ENCODE data around the gene IL23R.
A peak's percentile ranks its signal among the peaks of the same experiment; 100 is the strongest.
"Not testable (repeated sequence)": the region's sequence is repeated elsewhere in the genome, so short reads cannot be mapped to it uniquely, and the experiment has no call there.

Gene IL23R, protein sequence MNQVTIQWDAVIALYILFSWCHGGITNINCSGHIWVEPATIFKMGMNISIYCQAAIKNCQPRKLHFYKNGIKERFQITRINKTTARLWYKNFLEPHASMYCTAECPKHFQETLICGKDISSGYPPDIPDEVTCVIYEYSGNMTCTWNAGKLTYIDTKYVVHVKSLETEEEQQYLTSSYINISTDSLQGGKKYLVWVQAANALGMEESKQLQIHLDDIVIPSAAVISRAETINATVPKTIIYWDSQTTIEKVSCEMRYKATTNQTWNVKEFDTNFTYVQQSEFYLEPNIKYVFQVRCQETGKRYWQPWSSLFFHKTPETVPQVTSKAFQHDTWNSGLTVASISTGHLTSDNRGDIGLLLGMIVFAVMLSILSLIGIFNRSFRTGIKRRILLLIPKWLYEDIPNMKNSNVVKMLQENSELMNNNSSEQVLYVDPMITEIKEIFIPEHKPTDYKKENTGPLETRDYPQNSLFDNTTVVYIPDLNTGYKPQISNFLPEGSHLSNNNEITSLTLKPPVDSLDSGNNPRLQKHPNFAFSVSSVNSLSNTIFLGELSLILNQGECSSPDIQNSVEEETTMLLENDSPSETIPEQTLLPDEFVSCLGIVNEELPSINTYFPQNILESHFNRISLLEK

DNA sequence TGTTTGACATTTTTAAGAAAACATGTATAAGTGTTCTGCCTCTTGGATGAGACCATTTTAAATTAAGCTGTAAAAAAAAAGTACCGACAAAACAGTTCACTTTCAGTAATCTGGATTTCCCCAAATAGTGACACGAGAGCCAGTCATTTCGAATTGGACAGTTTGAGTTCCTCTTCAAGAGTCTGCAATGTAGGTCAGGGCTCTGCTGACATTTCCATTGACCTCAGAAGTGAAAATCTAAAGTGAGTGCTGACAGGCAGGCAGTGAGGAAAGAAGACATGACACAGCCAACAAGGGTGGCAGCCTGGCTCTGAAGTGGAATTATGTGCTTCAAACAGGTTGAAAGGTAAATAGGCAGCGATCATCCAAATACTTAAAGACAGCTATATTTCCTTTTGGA lies at the start of gene IL23R:
TSS of gene IL23R (plus strand) at position 259 of the 400 bp plus-strand sequence. CDS start 1,667 bp downstream, outside the sequence.
- H3K4me3 ChIP-seq (ENCODE audit: low read depth, low read length): no peak within 1 kb of the TSS

DNA sequence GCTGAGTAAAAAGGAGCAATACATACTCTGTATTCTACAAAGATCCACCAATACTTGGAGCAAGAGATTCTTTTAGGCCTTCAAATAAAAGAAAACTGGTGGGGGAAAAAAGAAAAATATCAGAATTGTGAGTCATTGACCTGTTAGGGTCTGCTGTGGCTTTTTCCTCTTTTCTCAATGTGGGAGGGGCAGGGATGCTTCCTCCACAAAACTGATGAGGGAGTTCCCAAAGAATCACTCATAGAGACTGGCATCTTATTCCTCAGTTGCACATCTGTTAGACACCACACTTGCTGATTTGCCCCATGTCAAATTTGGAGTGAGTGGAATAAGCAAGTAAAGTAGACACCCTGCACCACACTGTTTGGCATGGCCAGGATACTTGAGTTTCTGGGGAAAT lies 48.1 kb upstream of the IL23R start:
- H3K4me3 ChIP-seq (ENCODE audit: low read depth, low read length): no peak overlapping the region

DNA sequence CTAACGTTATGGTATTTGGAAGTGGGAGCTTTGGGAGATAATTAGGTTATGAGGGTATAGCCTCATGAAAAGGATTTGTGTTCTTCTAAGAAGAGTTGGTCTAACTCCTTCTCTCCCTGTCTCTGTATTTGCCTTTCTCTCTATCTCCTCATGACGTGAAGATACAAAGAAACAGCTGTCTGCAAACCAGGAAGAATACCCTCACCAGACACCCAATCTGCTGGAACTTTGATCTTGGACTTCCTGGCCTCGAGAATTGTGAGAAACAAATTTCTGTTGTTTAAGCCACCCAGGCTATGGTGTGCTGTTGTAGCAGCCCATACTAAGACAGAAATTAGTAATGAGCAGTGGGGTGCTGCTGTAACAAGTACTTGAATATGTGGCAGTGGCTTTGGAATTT lies 47.6 kb upstream of the IL23R start:
- H3K4me3 ChIP-seq (ENCODE audit: low read depth, low read length): no peak overlapping the region

DNA sequence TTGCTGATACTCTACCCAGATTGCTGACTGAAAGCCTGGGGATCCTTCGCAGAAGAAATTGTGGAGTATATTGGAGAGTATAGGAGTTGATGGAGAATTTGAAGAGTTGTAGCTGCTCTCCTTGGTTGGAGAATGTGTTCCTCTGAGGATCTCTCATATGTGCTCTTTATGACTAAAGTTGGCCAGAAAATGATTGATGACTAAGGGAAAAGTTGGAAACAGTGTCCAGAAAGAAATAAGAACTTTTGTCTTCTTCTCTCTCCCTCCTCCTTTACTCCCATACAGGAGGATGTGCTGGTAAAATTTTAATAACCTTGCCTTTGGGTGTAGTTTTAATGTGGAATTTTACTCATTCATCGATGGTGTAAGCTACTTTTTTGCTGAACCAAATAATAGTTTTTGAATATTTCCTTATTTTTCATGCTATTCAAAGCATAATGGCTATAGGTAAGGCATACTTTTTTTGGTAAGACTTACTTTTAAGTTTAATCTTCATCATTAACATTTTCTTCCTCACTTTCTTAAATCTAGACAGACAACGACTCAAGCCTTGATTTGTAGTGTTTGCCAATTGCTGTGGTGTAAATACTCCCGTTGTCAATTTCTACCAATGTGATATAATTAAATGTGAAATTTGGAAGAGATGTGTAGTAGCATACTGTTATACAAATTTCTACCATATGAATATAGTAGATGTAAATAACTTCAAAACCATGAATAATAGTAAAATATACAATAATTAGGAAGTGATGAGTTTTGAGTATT lies 45.2 kb upstream of the IL23R start:
- no peak overlapping the region for H3K4me3 ChIP-seq (ENCODE audit: low read depth, low read length)

DNA sequence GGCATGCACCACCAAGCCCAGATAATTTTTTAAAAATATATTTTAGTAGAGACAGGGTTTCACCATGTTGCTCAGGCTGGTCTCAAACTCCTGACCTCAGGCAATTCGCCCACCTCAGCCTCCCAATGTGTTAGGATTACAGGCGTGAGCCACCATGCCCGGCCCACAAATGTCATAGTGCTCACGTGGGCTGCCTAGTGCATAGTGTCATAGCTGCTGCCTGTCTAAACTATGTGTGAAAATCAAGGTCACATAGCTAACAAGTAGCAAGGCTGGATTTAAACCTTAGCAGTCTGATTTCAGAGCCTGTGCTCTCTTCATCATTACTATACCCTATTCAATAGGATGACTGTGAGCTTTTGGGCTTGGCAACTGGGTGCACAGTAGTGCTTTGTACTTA lies 41.8 kb upstream of the IL23R start:
- H3K4me3 ChIP-seq (ENCODE audit: low read depth, low read length): no peak overlapping the region

DNA sequence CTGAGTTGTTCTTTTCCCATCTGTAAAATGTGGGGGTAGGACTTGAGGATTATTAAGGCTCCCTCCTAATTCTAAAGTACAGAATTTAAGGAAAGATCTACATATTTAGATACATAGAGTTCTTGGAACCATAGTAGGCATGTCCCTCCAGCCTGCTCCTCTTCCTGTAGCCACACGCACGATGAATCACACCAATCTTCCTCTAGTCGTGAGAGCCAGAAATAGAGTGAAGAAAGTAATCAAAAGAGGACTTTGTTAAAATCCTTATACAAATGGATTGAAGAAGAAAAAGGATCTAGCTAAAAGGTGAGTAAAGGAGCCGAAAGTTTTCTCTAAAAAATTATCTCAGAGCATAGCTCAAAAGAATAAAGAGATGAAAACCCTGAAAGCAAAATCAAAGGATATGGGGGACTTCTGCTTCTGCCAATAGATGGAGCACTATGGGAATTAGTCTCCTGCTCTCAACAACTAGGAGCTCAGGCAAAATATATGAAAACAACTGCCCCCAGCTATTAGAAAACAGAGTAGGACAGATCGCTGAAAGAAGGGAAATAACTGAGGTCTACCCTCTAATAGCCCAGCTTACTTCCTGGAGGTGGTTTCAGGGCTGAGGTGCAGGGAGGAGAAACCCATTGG lies 40.0 kb upstream of the IL23R start:
- H3K4me3 ChIP-seq (ENCODE audit: low read depth, low read length): no peak overlapping the region

DNA sequence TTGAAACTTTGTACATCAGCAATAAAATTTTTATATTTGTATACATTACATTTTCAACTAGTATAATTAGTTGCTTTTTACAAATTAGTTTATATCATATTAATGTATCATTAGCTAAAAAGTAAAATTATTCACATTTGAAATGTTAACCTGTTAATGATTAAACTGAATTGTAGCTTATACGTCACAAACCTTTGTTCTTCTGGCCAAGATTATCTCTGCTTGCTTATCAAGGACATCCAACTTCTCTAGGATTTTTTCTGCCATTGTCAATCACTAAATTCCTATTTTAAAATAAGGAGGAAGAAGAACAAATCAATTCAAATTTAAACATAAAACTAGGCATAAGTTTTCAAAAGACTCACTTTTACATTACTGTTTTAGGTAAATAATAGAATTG lies 39.3 kb upstream of the IL23R start:
- no peak overlapping the region for H3K4me3 ChIP-seq (ENCODE audit: low read depth, low read length)

DNA sequence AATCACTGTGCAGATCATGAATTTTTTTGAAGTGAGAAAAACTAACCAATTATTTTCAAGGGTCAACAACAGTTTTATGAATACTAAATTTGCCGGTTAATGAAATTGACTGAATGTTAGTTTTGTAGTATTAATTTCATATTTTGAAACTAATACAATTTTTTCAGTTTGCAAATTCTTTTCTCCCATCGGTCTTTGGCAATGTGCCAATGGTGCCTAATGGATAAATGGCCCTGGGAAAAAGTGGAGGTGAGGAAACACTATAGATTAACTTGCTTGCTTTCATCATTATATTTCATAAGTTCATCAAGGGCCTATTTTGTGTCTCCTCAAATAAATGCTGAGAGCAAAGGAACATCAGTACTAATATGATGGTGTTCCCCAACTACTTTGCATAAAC lies 35.6 kb upstream of the IL23R start:
- H3K4me3 ChIP-seq (ENCODE audit: low read depth, low read length): no peak overlapping the region

DNA sequence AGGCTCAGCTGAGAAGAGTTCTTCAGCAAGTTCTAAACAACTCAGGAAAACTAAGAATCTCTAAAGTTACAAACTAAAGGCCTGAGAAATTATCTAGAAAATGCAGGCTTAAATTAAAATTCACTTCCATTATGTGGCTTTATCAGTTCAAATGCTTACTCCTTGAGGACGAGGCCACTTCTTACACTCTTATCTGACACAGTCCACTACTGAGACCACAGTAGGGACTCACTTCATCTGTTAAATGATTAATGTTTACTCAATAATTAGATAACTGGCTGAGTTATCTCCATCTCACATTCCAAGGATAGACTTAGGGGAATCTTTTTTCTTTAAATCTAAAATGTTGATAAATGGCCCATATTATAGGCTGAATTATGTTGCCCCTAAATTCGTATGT lies 33.1 kb upstream of the IL23R start:
- H3K4me3 ChIP-seq (ENCODE audit: low read depth, low read length): no peak overlapping the region

DNA sequence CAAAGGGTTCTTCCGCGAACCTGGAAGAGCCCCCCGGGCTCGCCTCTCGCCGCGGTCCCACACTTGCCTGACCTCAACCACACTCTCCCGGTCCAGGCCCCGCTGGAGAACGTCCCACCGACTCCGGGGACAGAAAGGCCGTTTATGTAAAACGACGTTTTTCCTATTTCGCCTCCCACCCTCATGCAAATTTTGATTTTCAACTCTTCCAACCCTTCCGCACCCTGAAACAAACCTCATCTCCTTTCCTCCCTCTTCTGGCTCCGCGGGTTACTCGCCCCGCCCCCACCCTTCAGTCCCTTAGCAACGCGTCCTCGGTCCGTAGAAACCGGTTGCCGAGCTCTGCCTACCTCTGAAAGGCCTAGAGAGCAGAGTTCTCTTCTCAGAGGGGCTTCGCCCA lies 31.6 kb upstream of the IL23R start, which contains the start of gene C1orf141:
TSS of gene C1orf141 (minus strand) at position 276 of the 400 bp plus-strand sequence. CDS start 7,730 bp downstream, outside the sequence.
- H3K4me3 ChIP-seq (ENCODE audit: low read depth, low read length): peak within 1 kb of the TSS; percentile 33

DNA sequence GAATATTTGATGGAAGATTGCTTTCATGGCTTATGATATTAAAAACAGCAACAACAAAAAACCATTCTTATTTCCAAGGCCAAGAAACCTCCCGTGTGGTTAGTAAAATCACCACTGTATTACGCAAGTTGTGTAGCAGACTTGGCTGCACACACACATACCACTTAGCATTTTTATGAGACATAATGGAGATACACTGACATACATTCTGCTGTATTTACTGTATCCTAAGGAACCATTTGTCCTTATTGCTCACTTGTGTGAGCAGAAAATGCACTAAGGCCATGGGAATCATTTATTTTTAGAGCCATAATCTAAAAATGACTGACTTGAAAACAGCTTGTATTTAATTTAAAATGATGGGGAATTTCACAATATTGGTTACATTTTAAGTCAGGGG lies 30.9 kb upstream of the IL23R start:
- H3K4me3 ChIP-seq (ENCODE audit: low read depth, low read length): no peak overlapping the region

DNA sequence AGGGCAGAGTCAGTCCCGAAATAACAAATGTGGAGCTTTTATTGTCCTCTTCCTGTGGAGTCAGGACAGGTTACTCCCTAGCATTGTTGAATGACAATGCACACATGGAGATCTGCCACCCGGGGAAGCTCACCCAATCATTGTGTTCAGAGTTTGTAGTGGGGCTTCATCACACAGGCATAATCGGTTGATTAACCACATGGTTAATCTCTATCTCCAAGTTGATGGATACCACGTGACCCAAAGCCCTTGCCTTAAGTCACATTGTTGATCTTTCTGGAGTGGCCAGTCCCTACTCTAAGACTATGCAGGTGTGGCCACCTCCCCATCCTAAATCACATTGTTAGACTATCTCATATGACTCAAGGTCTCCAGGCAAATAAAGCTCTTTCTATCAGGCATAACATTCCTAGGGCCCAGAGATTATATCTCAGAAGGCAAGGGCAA lies 28.9 kb upstream of the IL23R start:
- no peak overlapping the region for H3K4me3 ChIP-seq (ENCODE audit: low read depth, low read length)

DNA sequence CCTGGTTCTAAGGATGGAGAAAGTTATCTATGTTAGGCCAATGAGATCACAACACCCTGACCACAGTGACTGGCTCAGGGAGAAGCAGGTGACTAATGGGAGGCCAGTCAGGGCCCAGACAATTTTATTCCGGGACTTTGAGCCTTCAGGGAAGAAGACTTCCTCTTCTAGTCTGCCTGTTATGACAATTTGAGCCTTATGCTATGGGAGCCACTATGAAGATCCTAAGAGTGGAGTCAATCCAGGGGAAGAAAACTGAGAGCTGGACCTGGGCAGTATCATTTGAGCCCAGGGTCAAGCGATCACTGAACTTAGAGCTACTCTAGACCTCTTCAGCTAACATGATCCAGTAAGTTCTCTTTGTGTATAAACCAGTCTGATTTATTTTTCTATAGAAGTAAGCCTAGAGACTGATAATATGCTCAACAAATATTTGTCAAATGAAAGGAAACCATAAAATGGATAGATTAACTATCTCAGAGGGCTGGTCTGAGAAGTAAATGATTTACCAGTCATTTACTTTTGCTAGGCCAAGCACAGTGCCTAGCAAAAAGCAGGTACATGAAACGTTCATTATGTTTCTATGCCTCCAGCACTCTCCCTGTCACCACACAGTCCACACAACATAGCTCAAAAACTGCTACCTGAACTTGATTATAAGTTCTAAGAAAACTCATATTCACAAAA lies 27.3 kb upstream of the IL23R start:
- H3K4me3 ChIP-seq (ENCODE audit: low read depth, low read length): no peak overlapping the region

DNA sequence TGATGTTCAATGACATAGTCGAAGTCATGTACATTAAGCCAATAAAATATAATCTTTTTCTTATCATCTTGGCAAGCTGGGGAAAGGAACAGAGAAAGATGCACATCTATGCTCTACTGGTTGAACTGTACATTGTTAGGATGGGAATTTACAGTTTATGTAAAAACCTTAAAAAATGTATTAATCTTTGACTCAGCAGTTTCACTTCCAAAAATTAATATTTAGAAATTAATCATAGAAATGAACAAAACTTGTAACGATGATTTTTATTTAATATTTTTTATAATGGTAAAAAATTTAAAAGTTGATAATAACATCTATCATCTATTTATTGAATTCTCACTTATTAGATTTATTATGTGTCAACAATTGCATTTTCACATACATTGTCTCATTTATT lies 25.8 kb upstream of the IL23R start:
- no peak overlapping the region for H3K4me3 ChIP-seq (ENCODE audit: low read depth, low read length)

DNA sequence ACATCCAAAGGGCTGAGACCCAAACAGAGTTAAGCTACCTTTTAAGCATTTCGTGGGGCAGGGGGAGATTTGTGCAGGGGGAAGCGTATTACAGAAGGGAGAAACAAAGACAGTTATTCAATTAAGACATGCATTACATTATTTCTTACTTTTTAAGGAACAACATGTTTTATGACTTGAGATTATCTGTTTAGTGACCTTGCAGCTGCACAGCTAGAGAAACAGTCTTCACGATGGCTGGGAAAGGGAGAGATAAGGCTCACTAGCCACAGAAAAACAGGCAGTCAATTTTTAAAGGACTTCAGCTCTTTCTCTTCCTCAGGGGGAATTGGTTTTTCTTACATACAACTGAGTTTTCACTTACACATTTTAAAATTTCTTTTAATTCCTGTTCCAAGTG lies 24.4 kb upstream of the IL23R start:
- not testable (repeated sequence) for H3K4me3 ChIP-seq (ENCODE audit: low read depth, low read length)

DNA sequence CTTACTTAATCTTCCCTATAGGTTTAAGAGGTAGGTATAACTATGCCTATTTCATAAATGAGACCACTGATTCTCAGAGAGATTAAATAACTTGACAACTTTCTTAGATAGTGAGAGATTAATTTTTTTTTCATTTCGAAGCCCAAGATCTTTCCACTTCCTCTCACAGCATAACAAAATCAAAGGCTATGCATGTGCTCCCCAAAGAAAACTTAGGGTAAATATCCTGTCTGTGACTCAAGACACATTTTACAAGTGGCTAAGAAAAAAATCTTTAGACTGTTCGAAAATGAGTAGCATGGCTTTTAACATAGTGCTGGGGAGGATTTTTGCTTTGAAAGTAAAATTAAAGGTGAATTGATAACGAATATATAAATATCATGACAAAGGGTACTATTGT lies 23.3 kb upstream of the IL23R start:
- no peak overlapping the region for H3K4me3 ChIP-seq (ENCODE audit: low read depth, low read length)

DNA sequence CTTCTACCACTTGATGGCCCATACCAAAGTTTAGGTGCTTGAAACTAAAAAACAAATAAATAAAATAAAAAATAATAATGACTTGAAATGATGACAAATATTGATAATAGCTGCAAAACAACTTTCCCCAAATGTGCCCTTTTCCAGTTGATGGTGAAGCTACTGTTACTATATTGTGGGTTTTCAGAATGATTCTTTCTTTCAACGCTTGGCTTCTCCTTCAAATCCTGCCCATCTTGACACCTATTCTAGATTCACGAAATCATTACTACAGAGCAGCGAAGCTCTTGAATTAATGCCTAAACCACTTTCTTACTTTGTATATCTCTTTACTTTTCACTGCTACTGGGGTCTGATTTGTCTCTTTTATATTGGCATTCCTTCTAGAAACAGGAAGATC lies 22.3 kb upstream of the IL23R start:
- H3K4me3 ChIP-seq (ENCODE audit: low read depth, low read length): no peak overlapping the region

DNA sequence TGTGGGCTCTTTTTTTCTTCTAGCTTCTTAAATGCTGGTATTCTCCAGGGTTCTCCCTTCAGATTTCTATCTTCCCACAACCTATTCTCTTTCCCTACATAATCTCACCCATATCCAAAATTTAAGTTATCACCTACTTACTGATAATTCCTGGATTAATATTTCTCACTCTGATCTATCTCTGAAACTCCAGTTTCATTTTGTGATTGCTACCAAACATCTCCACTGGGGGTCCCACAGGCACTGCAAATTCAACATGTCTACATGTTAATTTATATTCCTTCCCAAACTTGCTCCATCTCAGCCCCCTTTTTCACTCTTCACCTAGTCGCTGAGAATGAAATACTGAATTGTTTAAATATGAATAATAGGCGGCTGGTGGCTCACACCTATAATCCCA lies 21.6 kb upstream of the IL23R start:
- no peak overlapping the region for H3K4me3 ChIP-seq (ENCODE audit: low read depth, low read length)

DNA sequence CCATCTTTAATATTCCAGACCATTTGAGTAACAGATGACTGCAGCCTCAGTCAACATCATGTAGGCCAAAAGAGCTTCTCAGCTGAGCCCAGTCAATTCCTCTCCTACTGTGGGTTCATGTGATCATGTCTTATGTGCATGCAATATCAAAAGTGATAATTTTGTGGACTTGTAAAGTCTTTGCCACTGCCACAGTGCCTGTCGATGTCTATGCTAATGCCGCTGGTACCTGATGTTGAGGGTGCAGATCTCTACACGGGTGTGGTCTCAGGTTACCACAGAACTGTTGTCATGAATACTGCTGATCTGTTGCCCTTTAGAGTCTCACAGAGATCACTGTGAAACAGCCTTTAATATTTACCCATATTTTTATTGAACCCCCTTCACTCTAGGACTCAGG lies 20.2 kb upstream of the IL23R start:
- no peak overlapping the region for H3K4me3 ChIP-seq (ENCODE audit: low read depth, low read length)

DNA sequence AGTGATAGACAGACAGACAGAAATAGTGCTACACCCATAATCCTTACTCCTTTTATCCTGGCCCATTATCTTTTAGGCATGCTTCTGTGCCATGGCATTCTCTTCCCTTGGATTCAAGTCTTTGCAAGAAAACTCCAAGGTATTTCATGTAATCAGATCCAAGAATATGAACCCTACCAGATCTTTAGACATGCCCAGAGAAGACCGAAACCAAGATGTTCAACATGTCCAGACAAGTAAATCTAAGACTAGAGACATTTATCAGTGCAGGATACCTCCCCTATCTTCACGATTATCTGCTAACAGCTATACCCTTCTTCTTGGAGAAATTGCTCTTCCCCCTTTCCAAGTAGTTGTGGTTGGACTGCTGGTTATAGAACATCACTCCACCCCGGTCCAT lies 19.7 kb upstream of the IL23R start:
- no peak overlapping the region for H3K4me3 ChIP-seq (ENCODE audit: low read depth, low read length)

DNA sequence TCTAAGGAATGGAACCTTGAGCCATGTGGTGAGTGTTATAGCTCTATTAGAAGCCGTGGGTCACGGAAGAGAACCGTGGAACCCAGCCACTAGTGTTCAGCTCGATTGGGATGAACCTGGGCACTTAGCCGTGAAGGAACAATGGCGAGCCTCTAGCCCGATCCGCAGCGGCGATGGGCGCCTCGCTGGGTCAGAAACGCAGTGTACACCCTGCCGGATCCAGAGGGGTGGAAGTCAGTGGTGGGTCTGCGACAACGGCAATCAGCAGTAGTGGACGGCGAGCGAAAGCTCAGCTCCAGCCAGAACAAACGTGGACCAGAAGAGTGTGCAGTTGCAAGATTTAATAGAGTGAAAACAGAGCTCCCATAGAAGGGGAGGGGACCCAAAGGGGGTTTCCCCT lies 18.3 kb upstream of the IL23R start:
- H3K4me3 ChIP-seq (ENCODE audit: low read depth, low read length): not testable (repeated sequence)
